Middle frontal gyrus (tissue), 1 donor: ENCODE measurements around the gene GDPD4.

Source experiments
- DNase-seq: peaks from one replicate; pipeline ENCODE4 v3.0.0-alpha.2; 2015; ENCODE audit warnings: low spot score; ENCODE audit errors: extremely low spot score

The GDPD4 gene

GRCh38 chr11:77175869-77176539 is 125.5 kb downstream of the GDPD4 start:
- no peak for DNase-seq

GRCh38 chr11:77175021-77175842 is 126.3 kb downstream of the GDPD4 start:
- no peak for DNase-seq

- DNase-seq, result no peak
Measured at GRCh38 chr11:77174559-77174958, 126.9 kb downstream of the GDPD4 start.

- DNase-seq, result no peak
Measured at GRCh38 chr11:77173494-77173893, 128.0 kb downstream of the GDPD4 start.

DNA sequence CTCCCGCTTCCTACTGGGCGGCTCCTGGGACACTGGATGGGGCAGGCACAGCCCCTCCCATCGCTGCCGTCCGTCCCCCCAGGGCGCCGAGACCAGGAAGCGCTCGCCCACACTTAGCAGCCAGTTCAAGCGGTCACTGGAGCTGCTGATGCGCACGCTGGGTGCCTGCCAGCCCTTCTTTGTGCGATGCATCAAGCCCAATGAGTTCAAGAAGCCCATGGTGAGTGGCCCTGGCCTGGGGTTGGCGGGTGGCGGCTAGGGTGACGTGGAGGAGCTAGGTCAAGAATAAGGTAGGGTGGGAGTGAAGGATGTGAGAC is 128.9 kb downstream of the GDPD4 start:
- DNase-seq, result no peak

- DNase-seq, result no peak
Measured at GRCh38 chr11:77171885-77172665, 129.4 kb downstream of the GDPD4 start.

- no peak for DNase-seq
Measured at GRCh38 chr11:77171254-77171653, 130.2 kb downstream of the GDPD4 start.

DNA sequence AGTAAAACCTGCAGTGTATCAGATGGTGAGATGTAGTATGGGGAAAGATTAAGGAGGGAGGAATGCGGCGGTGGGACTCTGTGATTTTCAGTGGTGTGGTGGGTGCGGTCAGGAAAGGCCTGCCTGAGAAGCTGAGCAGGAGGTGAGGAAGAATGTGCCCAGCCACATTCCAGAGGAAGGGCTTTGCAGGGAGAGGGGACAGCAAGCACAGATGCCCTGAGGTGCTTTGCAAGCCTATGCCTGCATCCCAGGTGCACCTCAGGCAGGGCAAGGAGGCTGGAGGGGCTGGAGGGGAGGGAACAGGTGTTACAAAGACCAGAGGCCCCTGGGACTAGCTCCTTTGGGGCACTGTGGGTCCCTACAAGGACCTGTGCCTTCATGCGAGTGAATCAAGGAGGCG is 131.4 kb downstream of the GDPD4 start:
- DNase-seq, result no peak

- no peak for DNase-seq
Measured at GRCh38 chr11:77167791-77168190, 133.7 kb downstream of the GDPD4 start.

DNA sequence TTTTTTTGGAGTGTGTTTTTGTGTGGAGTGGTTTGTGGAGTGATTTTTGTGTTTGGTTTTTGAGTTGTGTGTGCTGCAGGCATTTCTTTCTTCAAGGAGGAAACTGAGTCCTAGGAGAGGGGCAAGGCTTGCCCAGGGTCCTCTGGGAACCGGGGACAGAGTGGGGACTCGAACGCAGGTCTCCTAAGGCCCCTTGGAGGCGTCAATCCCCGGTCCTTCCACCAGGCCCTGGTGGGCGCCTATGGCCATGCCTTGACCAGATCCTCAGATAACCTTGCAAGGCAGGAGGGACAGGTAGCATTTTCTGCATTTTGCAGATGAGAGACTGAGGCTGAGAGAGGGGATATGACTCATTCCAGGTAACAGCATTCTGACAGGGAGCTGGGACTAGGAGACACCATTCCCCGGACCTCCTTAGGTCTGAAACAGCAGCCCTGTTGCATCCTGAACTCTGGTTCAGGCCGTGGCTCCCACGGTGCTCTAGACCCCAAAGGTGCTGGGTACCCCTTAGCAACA is 134.3 kb downstream of the GDPD4 start:
- no peak for DNase-seq
